Calu3 (cell line): ENCODE data around the gene MYEOV. TPM values are rescaled to one million over a fixed set of nuclear protein-coding genes. Genes with fewer than 3 reads are reported as not detected.

Experiments
- BruUV-seq: library from RNA; stranded (reverse); fragments of 400-500 nt; replicated peaks from 2 replicates; lab custom pipeline; 2021; lab: Mats Ljungman, UMichigan
- CTCF ChIA-PET: fragments of 300-600 bp; sonication (Branson Sonifier 250); formaldehyde crosslinking; loops from one replicate; lab custom pipeline; 2022; ENCODE audit warnings: antibody characterized with exemption; lab: Charles Lee
- DNase-seq: peaks from one replicate; pipeline ENCODE4 v3.0.0; 2022
- H3K27ac Mint-ChIP-seq: one replicate; pipeline ENCODE4 v1.8.0; 2022; ENCODE audit warnings: mixed read lengths; ENCODE audit not compliant: unreplicated experiment
- H3K27me3 Mint-ChIP-seq: one replicate; pipeline ENCODE4 v1.8.0; 2022; ENCODE audit warnings: mixed read lengths; ENCODE audit not compliant: unreplicated experiment
- H3K36me3 Mint-ChIP-seq: one replicate; pipeline ENCODE4 v1.8.0; 2022; ENCODE audit warnings: mild to moderate bottlenecking, moderate library complexity, mixed read lengths; ENCODE audit not compliant: insufficient read depth, unreplicated experiment
- H3K4me1 Mint-ChIP-seq: one replicate; pipeline ENCODE4 v1.8.0; 2022; ENCODE audit warnings: mild to moderate bottlenecking, low read depth, mixed read lengths; ENCODE audit not compliant: unreplicated experiment
- H3K4me3 Mint-ChIP-seq: one replicate; pipeline ENCODE4 v1.8.0; 2022; ENCODE audit warnings: mild to moderate bottlenecking, low read depth, moderate library complexity, mixed read lengths; ENCODE audit not compliant: unreplicated experiment
- H3K9me3 Mint-ChIP-seq: one replicate; pipeline ENCODE4 v1.8.0; 2022; ENCODE audit warnings: low read depth, mixed read lengths; ENCODE audit not compliant: unreplicated experiment
- intact Hi-C: fragments of 100-400 bp; cut with micrococcal nuclease; formaldehyde crosslinking; loops from one replicate; pipeline ENCODE4 v1.10.0; 2022; ENCODE audit not compliant: unreplicated experiment
- total RNA-seq: library from RNA; stranded (reverse); gene quantifications from 2 replicates; pipeline ENCODE4 v1.2.3, GENCODE V29; 2022
- TF ChIP-seq, protein P1 (sequence below): fragments of 200-600 bp; IDR thresholded peaks from one replicate; pipeline ENCODE4 v1.8.0; 2022; ENCODE audit warnings: antibody characterized with exemption; ENCODE audit not compliant: unreplicated experiment

The MYEOV gene
- total RNA-seq, 1 experiment from 2014 or later, result 79.9 TPM

DNA sequence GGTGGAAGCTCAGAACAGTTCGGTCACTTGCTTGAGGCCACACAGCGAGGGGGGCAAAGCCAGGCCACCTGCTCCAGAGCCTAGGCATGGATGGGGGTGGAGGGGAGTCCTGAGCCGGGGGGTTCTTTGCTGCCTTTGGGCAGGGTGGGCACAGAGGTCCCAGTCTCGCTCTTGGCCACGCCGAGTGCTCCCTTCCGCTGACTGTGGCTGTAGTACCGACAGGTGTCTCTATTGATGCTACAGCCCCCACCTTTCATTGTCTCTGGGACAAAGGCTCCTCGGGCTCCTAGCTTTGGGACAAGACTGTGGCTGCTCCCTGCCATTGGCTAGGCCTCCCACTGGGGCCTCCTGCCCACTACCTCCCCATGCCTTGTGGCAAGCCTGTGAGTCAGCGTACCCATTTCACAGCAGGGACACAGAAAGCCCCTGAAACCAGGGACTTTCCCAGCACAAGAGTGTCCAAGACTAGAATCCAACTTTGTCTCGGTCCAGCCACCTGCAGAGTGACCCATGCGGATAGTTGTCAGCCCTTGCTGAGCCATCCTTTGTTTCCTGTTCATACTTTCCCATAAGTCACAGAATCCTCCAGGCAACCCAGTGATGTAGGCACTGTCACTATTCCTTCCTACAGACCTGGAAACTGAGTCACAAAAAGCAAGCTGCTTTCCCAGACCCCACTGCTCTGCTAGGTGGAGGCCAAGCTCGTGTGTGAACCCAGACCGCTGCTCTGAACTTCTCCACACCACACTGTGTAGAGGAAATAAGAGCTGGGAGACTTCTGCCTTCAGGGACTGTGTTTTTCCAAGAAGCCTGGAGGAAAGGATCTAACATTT lies 17.2 kb downstream of the MYEOV start:
- Mint-ChIP-seq H3K27ac (no peak overlapping the region), H3K9me3 (no peaks in the 10 kb centered on the region), H3K4me1 (peaks cover 21% of the 10 kb centered on the region), H3K36me3 (peaks cover 24% of the 10 kb centered on the region), H3K27me3 (no peaks in the 10 kb centered on the region), H3K4me3 (no peak overlapping the region)
- CTCF ChIA-PET, result no interaction called here
- DNase-seq, result no peak
- intact Hi-C loops, result no loop called here
- no TSS peak for BruUV-seq
- TF ChIP-seq, protein P1, sequence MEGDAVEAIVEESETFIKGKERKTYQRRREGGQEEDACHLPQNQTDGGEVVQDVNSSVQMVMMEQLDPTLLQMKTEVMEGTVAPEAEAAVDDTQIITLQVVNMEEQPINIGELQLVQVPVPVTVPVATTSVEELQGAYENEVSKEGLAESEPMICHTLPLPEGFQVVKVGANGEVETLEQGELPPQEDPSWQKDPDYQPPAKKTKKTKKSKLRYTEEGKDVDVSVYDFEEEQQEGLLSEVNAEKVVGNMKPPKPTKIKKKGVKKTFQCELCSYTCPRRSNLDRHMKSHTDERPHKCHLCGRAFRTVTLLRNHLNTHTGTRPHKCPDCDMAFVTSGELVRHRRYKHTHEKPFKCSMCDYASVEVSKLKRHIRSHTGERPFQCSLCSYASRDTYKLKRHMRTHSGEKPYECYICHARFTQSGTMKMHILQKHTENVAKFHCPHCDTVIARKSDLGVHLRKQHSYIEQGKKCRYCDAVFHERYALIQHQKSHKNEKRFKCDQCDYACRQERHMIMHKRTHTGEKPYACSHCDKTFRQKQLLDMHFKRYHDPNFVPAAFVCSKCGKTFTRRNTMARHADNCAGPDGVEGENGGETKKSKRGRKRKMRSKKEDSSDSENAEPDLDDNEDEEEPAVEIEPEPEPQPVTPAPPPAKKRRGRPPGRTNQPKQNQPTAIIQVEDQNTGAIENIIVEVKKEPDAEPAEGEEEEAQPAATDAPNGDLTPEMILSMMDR, result no peak

DNA sequence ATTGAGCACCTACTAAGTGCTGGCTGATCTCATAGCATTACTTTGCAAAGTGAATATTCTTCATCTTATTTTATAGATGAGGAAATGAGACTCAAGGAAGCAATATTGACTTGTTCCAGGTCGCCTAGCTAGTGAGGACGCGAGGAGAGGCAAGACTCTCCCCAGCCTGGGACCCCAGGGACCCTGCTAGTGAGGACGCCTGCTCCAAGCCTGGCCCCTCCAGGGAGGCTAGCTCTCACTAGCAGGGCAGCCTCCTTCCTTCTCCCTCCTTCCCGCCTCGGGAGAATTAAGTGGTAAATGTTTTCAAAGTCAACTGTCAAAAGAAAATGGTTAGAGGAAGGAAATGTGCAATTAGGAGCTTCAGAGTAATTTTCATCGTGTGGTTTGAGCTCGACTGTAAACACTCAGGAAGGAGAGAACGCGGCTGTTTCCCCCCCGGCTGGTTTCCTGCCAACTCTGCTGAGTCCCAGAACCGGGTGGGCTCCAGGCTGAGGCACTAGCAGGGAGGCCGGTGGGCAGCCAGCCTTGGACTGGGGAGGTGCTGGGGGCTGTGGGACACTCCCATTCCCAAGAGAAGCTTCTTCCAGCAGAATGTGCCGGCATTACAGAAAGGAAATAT lies 17.9 kb downstream of the MYEOV start:
- no peak overlapping the region for H3K27ac Mint-ChIP-seq
- no TSS peak for BruUV-seq
- TF ChIP-seq, protein P1, result no peak
- H3K36me3 Mint-ChIP-seq, result peaks cover 24% of the 10 kb centered on the region
- no peak for DNase-seq
- H3K27me3 Mint-ChIP-seq, result no peaks in the 10 kb centered on the region
- H3K4me3 Mint-ChIP-seq, result no peak overlapping the region
- intact Hi-C loops, result no loop called here
- CTCF ChIA-PET, result no interaction called here
- no peaks in the 10 kb centered on the region for H3K9me3 Mint-ChIP-seq
- H3K4me1 Mint-ChIP-seq, result peaks cover 21% of the 10 kb centered on the region

DNA sequence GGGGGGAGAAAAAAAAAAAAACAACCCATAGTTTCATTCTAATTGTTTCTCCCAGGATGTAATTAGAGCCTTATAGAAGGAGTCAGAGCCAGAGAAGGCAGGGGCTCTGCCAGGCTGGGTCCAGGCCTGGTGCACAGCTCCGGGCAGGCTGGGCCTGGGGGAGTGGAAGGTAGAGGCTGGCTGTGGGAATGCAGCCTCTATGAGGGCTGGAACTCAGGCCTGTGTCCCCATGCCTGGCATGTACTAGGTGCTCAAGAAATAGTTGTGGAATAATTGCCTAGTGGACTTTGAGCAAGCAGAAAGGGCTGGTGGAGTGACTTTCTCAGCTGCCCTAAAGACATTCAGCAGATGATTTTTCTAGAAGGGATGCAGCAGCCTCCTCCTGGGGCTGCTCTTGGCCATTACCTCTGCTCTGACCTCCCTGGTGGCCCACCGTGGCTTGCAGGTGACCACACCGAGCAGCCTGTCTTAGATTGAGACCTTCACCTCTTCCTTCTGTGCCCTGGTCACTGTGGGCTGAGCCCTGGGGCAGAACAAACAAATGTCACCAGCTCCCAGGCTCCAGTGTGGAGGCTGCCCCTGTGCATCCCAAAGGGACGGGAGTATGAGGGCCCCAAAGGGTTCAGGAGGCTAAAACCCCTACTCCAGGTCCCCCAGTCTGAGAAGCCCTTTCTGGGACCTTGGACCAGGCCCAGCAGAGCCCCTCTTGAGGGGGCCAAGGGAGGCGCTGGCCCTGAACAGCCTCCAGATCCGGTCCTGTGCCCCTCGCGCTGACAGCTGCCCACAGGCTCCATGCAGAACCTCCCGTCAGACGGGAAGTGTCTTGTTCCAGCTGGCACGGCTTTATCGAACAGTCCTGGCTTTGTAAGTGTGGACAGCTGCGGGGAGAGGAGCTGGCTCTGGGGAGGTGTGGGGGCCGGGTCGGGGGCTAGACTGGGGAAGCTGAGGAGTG lies 18.8 kb downstream of the MYEOV start:
- Mint-ChIP-seq H3K36me3 (peaks cover 26% of the 10 kb centered on the region), H3K27me3 (no peaks in the 10 kb centered on the region), H3K27ac (no peak overlapping the region), H3K9me3 (no peaks in the 10 kb centered on the region), H3K4me3 (no peak overlapping the region), H3K4me1 (peaks cover 18% of the 10 kb centered on the region)
- intact Hi-C loops, result no loop called here
- DNase-seq, result no peak
- TF ChIP-seq, protein P1, result no peak
- CTCF ChIA-PET, result no interaction called here
- BruUV-seq, result no TSS peak

DNA sequence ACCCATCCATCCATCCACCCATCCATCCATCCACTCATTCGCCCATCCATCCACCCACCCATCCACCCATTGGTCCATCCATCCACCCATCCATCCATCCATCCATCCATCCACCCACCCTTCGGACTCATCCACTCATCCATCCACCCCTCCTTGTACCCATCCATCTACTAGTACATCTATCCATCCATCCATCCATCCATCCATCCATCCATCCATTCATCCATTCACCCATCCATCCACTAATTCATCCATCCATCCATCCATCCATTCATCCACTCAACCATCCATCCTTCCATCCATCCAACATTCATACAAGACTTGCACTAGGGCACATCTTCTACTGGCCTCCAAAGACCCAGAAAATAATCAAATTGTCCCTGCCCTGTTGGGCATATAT lies 20.0 kb downstream of the MYEOV start:
- Mint-ChIP-seq H3K9me3 (peaks cover 4% of the 10 kb centered on the region), H3K27ac (no peak overlapping the region), H3K36me3 (peaks cover 28% of the 10 kb centered on the region), H3K27me3 (no peaks in the 10 kb centered on the region), H3K4me1 (peaks cover 18% of the 10 kb centered on the region), H3K4me3 (no peak overlapping the region)
- BruUV-seq, result no TSS peak
- CTCF ChIA-PET, result no interaction called here
- TF ChIP-seq, protein P1, result no peak
- no peak for DNase-seq
- intact Hi-C loops, result no loop called here
